CD14-positive monocyte (primary cell): Measurements from ENCODE around the gene CORO1C. TPM values are rescaled to one million over a fixed set of nuclear protein-coding genes. Genes with fewer than 3 reads are reported as not detected.

ENCODE experiments used
- DNase-seq, 3 donors: peaks; one replicate each; pipeline ENCODE4 v3.0.0-alpha.2; 2011 to 2022
- H2AFZ ChIP-seq: 2 replicates; pipeline ENCODE4 v1.6.0; 2012; ENCODE audit warnings: mild to moderate bottlenecking, low read depth, low read length, inconsistent platforms; ENCODE audit not compliant: insufficient read depth, poor library complexity, severe bottlenecking
- H3K27ac ChIP-seq, 2 donors: 1 replicate in 1 of 2; 2 replicates in 1 of 2; pipeline ENCODE4 v1.5.1; 2012 to 2013; ENCODE audit warnings: low read length in 2 of 2, control low read depth in 1 of 2, inconsistent platforms in 1 of 2, low read depth in 1 of 2, mild to moderate bottlenecking in 1 of 2
- H3K27me3 ChIP-seq, 2 donors: one replicate each; pipeline versions ENCODE4 v1.6.0 to v1.6.1; 2011 to 2013; ENCODE audit warnings: low read length in 2 of 2; ENCODE audit not compliant: control insufficient read depth in 2 of 2, insufficient read depth in 2 of 2
- H3K36me3 ChIP-seq, 2 donors: replicated peaks in 1 of 2; 1 replicate in 1 of 2; 2 replicates in 1 of 2; pipeline versions ENCODE4 v1.5.1 to v1.6.1; 2012 to 2013; ENCODE audit warnings: low read length in 2 of 2, control low read depth in 1 of 2, inconsistent platforms in 1 of 2, mild to moderate bottlenecking in 1 of 2; ENCODE audit not compliant: insufficient read depth in 2 of 2, control insufficient read depth in 1 of 2
- H3K4me1 ChIP-seq, 2 donors: 1 replicate in 1 of 2; 2 replicates in 1 of 2; pipeline versions ENCODE4 v1.5.1 to v1.6.1; 2012 to 2013; ENCODE audit warnings: low read length in 2 of 2, control low read depth in 1 of 2, inconsistent platforms in 1 of 2, mild to moderate bottlenecking in 1 of 2, moderate library complexity in 1 of 2; ENCODE audit not compliant: insufficient read depth in 2 of 2, control insufficient read depth in 1 of 2
- H3K4me2 ChIP-seq: replicated peaks from 2 replicates; pipeline ENCODE3; 2012; ENCODE audit warnings: low read length, moderate library complexity, mild to moderate bottlenecking; ENCODE audit not compliant: poor library complexity, severe bottlenecking; ENCODE audit errors: extremely low read depth
- H3K4me3 ChIP-seq, 3 experiments: fragments of 200-600 bp in 1 of 3; sonication (generic) in 1 of 3; replicated peaks in 1 of 3; 1 replicate in 2 of 3; 2 replicates in 1 of 3; pipeline ENCODE4 v1.5.1; 2011 to 2013; ENCODE audit warnings: low read length in 3 of 3, mild to moderate bottlenecking in 3 of 3, control low read depth in 2 of 3, low read depth in 2 of 3, inconsistent platforms in 1 of 3, moderate library complexity in 1 of 3
- H3K79me2 ChIP-seq: 2 replicates; pipeline ENCODE4 v1.6.0; 2012; ENCODE audit warnings: mild to moderate bottlenecking, control low read depth, inconsistent platforms, low read length, moderate library complexity; ENCODE audit not compliant: insufficient read depth
- H3K9ac ChIP-seq: 2 replicates; pipeline ENCODE4 v1.6.0; 2017; ENCODE audit warnings: low read length, mild to moderate bottlenecking; ENCODE audit not compliant: insufficient read depth, poor library complexity, severe bottlenecking
- H3K9me3 ChIP-seq, 2 donors: replicated peaks in 1 of 2; 1 replicate in 1 of 2; 2 replicates in 1 of 2; pipeline versions ENCODE4 v1.5.1 to v1.6.1; 2012 to 2013; ENCODE audit warnings: low read length in 2 of 2, control low read depth in 1 of 2; ENCODE audit not compliant: control insufficient read depth in 1 of 2, insufficient read depth in 1 of 2
- H4K20me1 ChIP-seq: 2 replicates; pipeline ENCODE4 v1.6.0; 2012; ENCODE audit warnings: mild to moderate bottlenecking, low read length, control low read depth, moderate library complexity; ENCODE audit not compliant: insufficient read depth
- H3K27ac Mint-ChIP-seq, 7 donors: one replicate each; pipeline ENCODE4 v1.8.0; 2020; ENCODE audit warnings: mild to moderate bottlenecking in 7 of 7, mixed read lengths in 7 of 7, moderate library complexity in 6 of 7, inconsistent platforms in 2 of 7
- H3K27me3 Mint-ChIP-seq, 3 donors: one replicate each; pipeline ENCODE4 v1.8.0; 2021 to 2022; ENCODE audit warnings: low read depth in 3 of 3, mild to moderate bottlenecking in 3 of 3, mixed read lengths in 3 of 3, moderate library complexity in 3 of 3, inconsistent platforms in 1 of 3
- H3K36me3 Mint-ChIP-seq, 2 donors: one replicate each; pipeline ENCODE4 v1.8.0; 2020; ENCODE audit warnings: mixed read lengths in 2 of 2, inconsistent platforms in 1 of 2, mild to moderate bottlenecking in 1 of 2
- H3K4me1 Mint-ChIP-seq: one replicate; pipeline ENCODE4 v1.8.0; 2020; ENCODE audit warnings: mild to moderate bottlenecking, mixed read lengths
- H3K4me3 Mint-ChIP-seq, 2 donors: one replicate each; pipeline ENCODE4 v1.8.0; 2020; ENCODE audit warnings: mild to moderate bottlenecking in 2 of 2, mixed read lengths in 2 of 2, moderate library complexity in 1 of 2
- H3K9me3 Mint-ChIP-seq, 7 donors: one replicate each; pipeline ENCODE4 v1.8.0; 2020 to 2022; ENCODE audit warnings: mixed read lengths in 7 of 7, mild to moderate bottlenecking in 6 of 7, moderate library complexity in 6 of 7, inconsistent platforms in 2 of 7
- CTCF ChIP-seq: fragments of 200-600 bp; IDR thresholded peaks from one replicate; pipeline ENCODE4 v1.8.0; 2022; ENCODE audit warnings: antibody characterized with exemption, mild to moderate bottlenecking
- WGBS: methylation state at CpG from one replicate; pipeline ENCODE4 v1.1.5; 2013; ENCODE audit warnings: missing lambda C conversion rate; ENCODE audit not compliant: insufficient coverage; 5-methylcytosine and 5-hydroxymethylcytosine counted together
- intact Hi-C, 2 donors: fragments of 100-400 bp; cut with micrococcal nuclease; formaldehyde crosslinking; loops; one replicate each; pipeline versions ENCODE4 v1.15.0 to v1.15.1; 2023
- polyA plus RNA-seq, 3 donors: library from polyadenylated mRNA; depleted of rRNA in 1 of 3; unstranded in 2 of 3; stranded (reverse) in 1 of 3; fragments of 300-500 nt in 2 of 3; fragments of >200 nt in 1 of 3; fragmentation: Illumina TruSeq in 2 of 3; gene quantifications; 1 replicate in 2 of 3; 2 replicates in 1 of 3; pipeline ENCODE4 v1.2.3, GENCODE V29; 2012 to 2021

Gene CORO1C
- polyA plus RNA-seq, 3 donors, result 77.5 to 285 (median 229) TPM

GRCh38 chr12:108613548-108613947, 117.8 kb downstream of the CORO1C start:
- peaks cover 7 to 8% of the 10 kb centered on the region in 2 donors for H3K9me3 ChIP-seq
- H3K79me2 ChIP-seq, result peaks cover 7% of the 10 kb centered on the region
- Mint-ChIP-seq H3K36me3 (peaks cover 16 to 22% of the 10 kb centered on the region in 2 donors), H3K4me3 (no peak overlapping the region), H3K27ac (peak overlapping the region in 1 of 7 donors; percentile 3), H3K4me1 (peaks cover 19% of the 10 kb centered on the region), H3K27me3 (peaks cover 4 to 15% (median 14%) of the 10 kb centered on the region in 3 donors), H3K9me3 (peaks cover 8 to 14% (median 9%) of the 10 kb centered on the region in 7 donors)
- peaks cover 16 to 22% of the 10 kb centered on the region in 2 donors for H3K4me1 ChIP-seq
- no peaks in the 10 kb centered on the region for H3K36me3 ChIP-seq
- intact Hi-C loops, result loop anchor here in 1 of 2 donors (10.0 kb wide), 1 partner anchor 481 kb away; the partner anchor contains the start of genes ALKBH2 and UNG
- peaks cover 0 to 5% of the 10 kb centered on the region in 2 donors for H3K27me3 ChIP-seq
- no peak overlapping the region for H3K4me2 ChIP-seq
- WGBS, result 71% methylated on average over 2 of the region's 9 CpGs
- H3K9ac ChIP-seq, result no peak overlapping the region
- no peak overlapping the region for H2AFZ ChIP-seq
- peak in 1 of 3 donors; percentile 50 for DNase-seq
- no peak overlapping the region for H3K4me3 ChIP-seq
- H4K20me1 ChIP-seq, result peaks cover 29% of the 10 kb centered on the region
- no peak for TF ChIP-seq CTCF
- no peak overlapping the region for H3K27ac ChIP-seq

GRCh38 chr12:108612788-108613282, 118.5 kb downstream of the CORO1C start:
- no peak for DNase-seq
- H2AFZ ChIP-seq, result no peak overlapping the region
- no peaks in the 10 kb centered on the region for H3K36me3 ChIP-seq
- TF ChIP-seq CTCF, result no peak
- H3K27me3 ChIP-seq, result peaks cover 0 to 5% of the 10 kb centered on the region in 2 donors
- H3K4me1 ChIP-seq, result peaks cover 11 to 15% of the 10 kb centered on the region in 2 donors
- H3K27ac Mint-ChIP-seq, result no peak overlapping the region
- peaks cover 8 to 14% (median 9%) of the 10 kb centered on the region in 7 donors for H3K9me3 Mint-ChIP-seq
- H4K20me1 ChIP-seq, result peaks cover 22% of the 10 kb centered on the region
- H3K79me2 ChIP-seq, result peaks cover 4% of the 10 kb centered on the region
- WGBS, result 89% methylated on average over 6 of the region's 8 CpGs
- peaks cover 16 to 22% of the 10 kb centered on the region in 2 donors for H3K36me3 Mint-ChIP-seq
- H3K4me3 ChIP-seq, result no peak overlapping the region
- H3K9ac ChIP-seq, result no peak overlapping the region
- H3K27ac ChIP-seq, result no peak overlapping the region
- peaks cover 7 to 8% of the 10 kb centered on the region in 2 donors for H3K9me3 ChIP-seq
- peaks cover 4 to 16% (median 14%) of the 10 kb centered on the region in 3 donors for H3K27me3 Mint-ChIP-seq
- no peak overlapping the region for H3K4me2 ChIP-seq
- H3K4me1 Mint-ChIP-seq, result peaks cover 12% of the 10 kb centered on the region
- intact Hi-C loops, result loop anchor here in 1 of 2 donors (10.0 kb wide), 1 partner anchor 482 kb away; the partner anchor contains the start of genes ALKBH2 and UNG
- H3K4me3 Mint-ChIP-seq, result no peak overlapping the region
